ENCODE results near the gene NR3C2.
A peak's percentile ranks its signal among the peaks of the same experiment; 100 is the strongest.

Gene NR3C2

GRCh38 chr4:148052448-148052847 is 389.8 kb downstream of the NR3C2 start:
- TF ChIP-seq CTCF (IDR thresholded peaks at IDR 0.05; ENCODE audit: extremely low read depth, missing control alignments): no peak
- DNase-seq (ENCODE audit: low spot score): no peak

GRCh38 chr4:148051403-148051802 is 390.8 kb downstream of the NR3C2 start:
- no peak for TF ChIP-seq CTCF (IDR thresholded peaks at IDR 0.05; ENCODE audit: extremely low read depth, missing control alignments)

GRCh38 chr4:148048598-148048997 is 393.6 kb downstream of the NR3C2 start:
- DNase-seq (ENCODE audit: low spot score): no peak
- TF ChIP-seq CTCF (IDR thresholded peaks at IDR 0.05; ENCODE audit: extremely low read depth, missing control alignments): no peak

More at GRCh38 chr4:148051403-148051802, 390.8 kb downstream of the NR3C2 start:
- no peak for DNase-seq (ENCODE audit: low spot score)

GRCh38 chr4:148044912-148045352 is 397.3 kb downstream of the NR3C2 start:
- DNase-seq (ENCODE audit: low spot score): peak; percentile 45
- TF ChIP-seq CTCF (IDR thresholded peaks at IDR 0.05; ENCODE audit: extremely low read depth, missing control alignments): no peak

GRCh38 chr4:148044089-148044911 is 397.9 kb downstream of the NR3C2 start:
- no peak for DNase-seq (ENCODE audit: low spot score)
- no peak for TF ChIP-seq CTCF (IDR thresholded peaks at IDR 0.05; ENCODE audit: extremely low read depth, missing control alignments)

- no peak for DNase-seq (ENCODE audit: low spot score)
- no peak for TF ChIP-seq CTCF (IDR thresholded peaks at IDR 0.05; ENCODE audit: extremely low read depth, missing control alignments)
These were observed 400.4 kb downstream of the NR3C2 start for GRCh38 chr4:148041606-148042329.

GRCh38 chr4:148034813-148035212 is 407.4 kb downstream of the NR3C2 start:
- no peak for DNase-seq (ENCODE audit: low spot score)
- no peak for TF ChIP-seq CTCF (IDR thresholded peaks at IDR 0.05; ENCODE audit: extremely low read depth, missing control alignments)
